Ectodermal cell (in vitro differentiated cells): Measurements from ENCODE around the gene NKG7.
A peak's percentile ranks its signal among the peaks of the same experiment; 100 is the strongest.
"Not testable (repeated sequence)": the region's sequence is repeated elsewhere in the genome, so short reads cannot be mapped to it uniquely, and the experiment has no call there.

Experiments used
- H3K27ac ChIP-seq: 2 replicates; pipeline ENCODE4 v1.7.0; 2013; ENCODE audit warnings: mild to moderate bottlenecking, low read depth, low read length; ENCODE audit not compliant: insufficient read depth, poor library complexity, severe bottlenecking
- H3K27me3 ChIP-seq: 2 replicates; pipeline ENCODE4 v1.7.0; 2013; ENCODE audit warnings: mild to moderate bottlenecking, low read length; ENCODE audit not compliant: insufficient read depth, control insufficient read depth, poor library complexity, severe bottlenecking
- H3K36me3 ChIP-seq: one replicate; pipeline ENCODE4 v1.7.0; 2013; ENCODE audit warnings: low read length; ENCODE audit not compliant: control insufficient read depth, insufficient read depth
- H3K4me1 ChIP-seq: one replicate; pipeline ENCODE4 v1.7.0; 2013; ENCODE audit warnings: low read length; ENCODE audit not compliant: control insufficient read depth, insufficient read depth
- H3K4me3 ChIP-seq: 2 replicates; pipeline ENCODE4 v1.7.0; 2013; ENCODE audit warnings: low read depth, low read length, control low read depth; ENCODE audit not compliant: insufficient read depth
- H3K9me3 ChIP-seq: 2 replicates; pipeline ENCODE4 v1.7.0; 2013; ENCODE audit warnings: mild to moderate bottlenecking, low read length, moderate library complexity; ENCODE audit not compliant: control insufficient read depth
- WGBS, 2 experiments: methylation state at CpG; one replicate each; pipeline ENCODE4 v1.1.7; 2013; ENCODE audit warnings: missing lambda C conversion rate in 2 of 2; 5-methylcytosine and 5-hydroxymethylcytosine counted together

The NKG7 gene

DNA sequence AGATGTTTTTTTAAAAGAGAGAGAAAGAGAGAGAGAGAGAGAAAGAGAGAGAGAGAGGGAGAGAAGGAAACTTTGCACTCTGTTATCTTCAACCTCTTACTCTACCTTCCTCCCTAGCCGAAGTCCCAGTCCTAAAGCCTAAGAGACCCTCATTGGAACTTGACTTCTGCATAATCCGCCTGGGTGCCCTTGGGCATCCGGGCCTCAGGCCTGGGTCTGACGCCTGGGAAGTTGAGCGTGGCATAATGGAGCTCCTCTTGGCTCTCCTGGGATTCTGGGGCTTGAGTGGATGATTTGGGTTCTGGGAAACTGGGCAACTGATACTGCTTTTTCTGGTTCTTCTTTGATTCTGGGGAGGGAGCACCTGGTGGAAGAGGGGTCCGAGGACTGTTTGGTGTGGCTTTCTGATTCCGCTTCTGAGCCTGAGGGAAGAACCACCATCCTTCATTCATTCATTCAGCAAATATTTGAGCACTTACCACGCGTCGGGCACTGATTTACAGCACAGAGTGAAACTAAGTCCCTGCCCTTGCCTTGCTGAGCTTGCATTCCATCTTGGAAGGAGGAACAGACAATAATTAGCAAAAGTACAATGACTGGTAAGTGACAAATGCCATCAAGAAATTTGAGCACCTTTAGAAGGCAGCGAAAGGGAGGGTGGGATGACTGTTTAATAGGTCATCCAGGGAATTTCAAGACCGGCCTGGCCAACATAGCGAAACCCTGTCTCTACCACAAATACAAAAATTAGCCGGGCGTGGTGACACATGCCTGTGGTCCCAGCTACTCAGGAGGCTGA lies 38.7 kb upstream of the NKG7 start:
- WGBS, 2 experiments = 92 to 93% methylated on average over 15 of the region's 15 CpGs
- Histone ChIP-seq H3K27me3 (no peaks in the 10 kb centered on the region), H3K9me3 (no peaks in the 10 kb centered on the region), H3K36me3 (no peaks in the 10 kb centered on the region), H3K4me1 (no peaks in the 10 kb centered on the region), H3K4me3 (no peak overlapping the region), H3K27ac (no peak overlapping the region)

DNA sequence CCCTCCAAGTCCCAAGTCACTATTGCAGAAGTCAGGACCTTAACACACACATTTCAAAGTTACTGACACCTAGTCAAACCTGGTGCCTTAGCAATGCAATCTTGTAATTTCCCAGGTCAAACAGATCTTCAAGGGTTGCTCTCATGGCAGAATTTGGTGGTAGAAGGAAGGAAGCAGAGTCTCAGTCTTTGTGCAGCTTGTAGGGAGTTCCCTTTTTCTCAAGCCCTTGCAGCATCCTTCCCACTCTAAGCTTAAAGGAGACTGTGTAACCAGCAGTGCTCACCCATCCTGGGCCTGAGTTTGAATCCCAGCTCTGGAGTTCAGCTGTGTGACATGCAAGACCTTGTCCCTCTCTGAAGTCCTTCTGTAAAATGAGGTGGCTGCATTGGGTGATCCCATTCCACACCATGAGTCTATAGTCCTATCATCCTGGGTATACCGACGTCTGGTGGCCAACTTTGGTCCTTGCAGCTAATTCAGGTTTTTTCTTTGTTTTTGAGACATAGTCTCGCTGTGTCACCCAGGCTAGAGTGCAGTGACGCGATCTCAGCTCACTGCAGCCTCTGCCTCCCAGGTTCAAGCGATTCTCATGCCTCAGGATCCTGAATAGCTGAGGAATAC lies 35.2 kb upstream of the NKG7 start:
- WGBS, 2 experiments = 73 to 75% methylated on average over 6 of the region's 6 CpGs
- no peaks in the 10 kb centered on the region for H3K4me1 ChIP-seq
- no peak overlapping the region for H3K27ac ChIP-seq
- H3K4me3 ChIP-seq = no peak overlapping the region
- H3K9me3 ChIP-seq = no peaks in the 10 kb centered on the region
- no peaks in the 10 kb centered on the region for H3K27me3 ChIP-seq
- peaks cover 6% of the 10 kb centered on the region for H3K36me3 ChIP-seq

DNA sequence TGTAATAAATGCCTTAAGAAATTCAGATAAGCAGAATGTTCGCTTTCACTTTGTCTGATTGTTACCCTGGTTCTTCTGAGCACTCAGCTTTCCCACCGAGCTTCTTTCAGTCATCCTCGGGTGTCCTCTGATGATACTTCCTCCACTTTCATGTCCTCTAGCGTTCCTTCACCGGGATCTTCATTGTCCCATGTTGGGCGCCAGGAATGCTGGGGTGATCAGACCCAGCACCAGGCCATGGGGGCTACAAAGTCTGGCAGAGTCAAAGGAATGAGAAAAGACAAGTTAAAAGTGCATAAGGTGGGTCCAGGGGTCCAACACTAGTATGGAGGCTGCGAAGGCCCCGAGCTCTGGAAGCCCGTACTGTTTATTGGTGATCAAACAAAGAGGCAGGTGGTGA lies 29.7 kb upstream of the NKG7 start:
- Histone ChIP-seq H3K27ac (no peak overlapping the region), H3K27me3 (no peaks in the 10 kb centered on the region), H3K36me3 (peaks cover 10% of the 10 kb centered on the region), H3K4me3 (no peak overlapping the region), H3K4me1 (no peaks in the 10 kb centered on the region), H3K9me3 (peaks cover 4% of the 10 kb centered on the region)
- WGBS, 2 experiments = 95 to 97% methylated on average over 9 of the region's 9 CpGs

DNA sequence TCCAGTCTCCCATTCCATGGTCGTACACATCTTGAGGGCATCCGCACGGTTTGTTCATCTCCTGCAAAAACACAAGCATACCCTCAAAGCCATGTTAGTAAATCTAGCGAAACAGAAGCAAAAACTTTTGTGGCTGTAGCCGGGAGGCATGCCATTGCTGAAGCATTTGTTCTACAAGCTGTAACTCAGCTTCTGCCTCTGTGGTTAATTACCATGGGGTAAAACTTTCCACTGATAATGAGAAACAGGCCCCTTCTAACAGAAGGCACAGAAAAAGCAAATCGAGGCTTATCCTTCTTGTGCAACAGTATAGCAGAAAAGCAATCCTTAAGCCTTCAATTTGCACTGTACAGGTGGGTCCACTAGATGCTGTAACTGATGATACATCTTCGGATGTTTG lies 27.5 kb upstream of the NKG7 start:
- not testable (repeated sequence) for H3K27me3 ChIP-seq, H3K4me1 ChIP-seq, H3K36me3 ChIP-seq, H3K27ac ChIP-seq, H3K4me3 ChIP-seq, H3K9me3 ChIP-seq
- 95 to 97% methylated on average over 7 of the region's 7 CpGs for WGBS, 2 experiments

DNA sequence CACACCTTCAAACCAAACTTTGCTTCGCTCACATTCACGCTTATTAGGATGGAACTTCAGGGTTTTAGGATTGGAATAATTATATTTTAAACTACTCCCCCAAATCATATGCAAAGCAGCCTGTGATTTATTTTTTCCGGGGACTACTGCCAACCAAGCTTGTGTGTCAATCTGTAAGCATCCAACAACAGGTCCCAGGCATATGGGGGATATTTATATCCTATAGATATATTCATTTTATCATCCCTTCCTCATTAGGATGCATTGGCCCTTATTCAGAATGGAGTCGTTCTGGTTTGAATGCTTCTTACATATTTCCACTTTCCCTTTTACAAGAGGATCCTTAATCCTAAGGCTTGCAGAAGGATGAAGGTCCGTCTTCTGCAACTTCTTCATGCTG lies 26.8 kb upstream of the NKG7 start:
- Histone ChIP-seq H3K36me3 (peaks cover 10% of the 10 kb centered on the region), H3K4me3 (no peak overlapping the region), H3K9me3 (peaks cover 4% of the 10 kb centered on the region), H3K4me1 (peaks cover 3% of the 10 kb centered on the region), H3K27me3 (no peaks in the 10 kb centered on the region), H3K27ac (no peak overlapping the region)
- 38 to 70% methylated on average over 1 to 3 of the region's 5 CpGs for WGBS, 2 experiments

DNA sequence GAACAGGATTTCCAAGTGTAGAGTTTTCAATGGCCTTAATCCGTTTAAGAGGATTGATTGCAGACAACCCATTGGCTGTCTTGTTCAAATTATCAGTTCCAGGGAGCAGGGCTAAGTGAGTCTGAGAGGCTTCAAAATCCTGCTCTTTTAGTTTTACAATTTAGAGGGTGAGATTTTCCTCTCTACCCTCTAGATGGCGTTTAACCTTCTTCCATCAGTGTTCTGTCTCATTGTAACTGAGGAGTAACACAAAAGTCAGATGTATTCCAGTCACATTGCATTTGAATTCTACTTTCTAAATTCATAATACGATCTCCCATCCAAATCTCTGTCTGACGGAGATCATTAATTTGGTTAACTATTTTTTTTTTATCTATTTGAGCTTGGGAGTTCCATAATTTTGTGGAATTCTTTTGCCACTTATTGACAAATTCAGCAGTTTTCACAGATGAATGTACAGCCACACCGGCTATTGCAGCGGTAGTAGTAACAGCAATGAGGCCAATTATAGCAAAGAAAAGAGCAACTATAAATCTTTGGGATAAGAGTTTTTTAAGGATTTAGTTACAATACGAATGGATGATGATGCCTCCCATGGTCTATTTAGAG lies 25.7 kb upstream of the NKG7 start:
- peaks cover 4% of the 10 kb centered on the region for H3K9me3 ChIP-seq
- WGBS, 2 experiments = 55 to 59% methylated on average over 6 to 7 of the region's 7 CpGs
- peaks cover 4% of the 10 kb centered on the region for H3K36me3 ChIP-seq
- H3K27me3 ChIP-seq = no peaks in the 10 kb centered on the region
- peaks cover 7% of the 10 kb centered on the region for H3K4me1 ChIP-seq
- no peak overlapping the region for H3K27ac ChIP-seq
- no peak overlapping the region for H3K4me3 ChIP-seq

DNA sequence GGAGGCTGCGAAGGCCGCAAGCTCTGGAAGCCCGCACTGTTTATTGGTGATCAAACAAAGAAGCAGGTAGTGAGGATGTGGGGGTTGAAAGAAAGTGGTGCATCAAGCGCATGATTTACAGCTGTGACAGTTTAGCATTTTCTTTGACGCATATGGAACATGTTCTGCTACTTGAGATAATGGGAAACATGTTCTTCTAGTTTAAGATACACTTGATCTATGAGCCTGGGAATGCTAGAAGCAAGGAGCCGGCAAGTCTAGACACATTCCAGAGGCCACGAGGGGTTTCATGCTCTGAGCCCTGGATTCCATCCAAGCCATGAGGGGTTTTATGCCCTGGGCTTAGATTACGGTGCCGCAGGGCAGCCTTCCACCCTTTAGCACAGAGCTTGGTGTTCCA lies 25.0 kb upstream of the NKG7 start:
- 94 to 95% methylated on average over 9 of the region's 9 CpGs for WGBS, 2 experiments
- H3K4me3 ChIP-seq, H3K27me3 ChIP-seq, H3K36me3 ChIP-seq, H3K27ac ChIP-seq, H3K9me3 ChIP-seq, H3K4me1 ChIP-seq: not testable (repeated sequence)

DNA sequence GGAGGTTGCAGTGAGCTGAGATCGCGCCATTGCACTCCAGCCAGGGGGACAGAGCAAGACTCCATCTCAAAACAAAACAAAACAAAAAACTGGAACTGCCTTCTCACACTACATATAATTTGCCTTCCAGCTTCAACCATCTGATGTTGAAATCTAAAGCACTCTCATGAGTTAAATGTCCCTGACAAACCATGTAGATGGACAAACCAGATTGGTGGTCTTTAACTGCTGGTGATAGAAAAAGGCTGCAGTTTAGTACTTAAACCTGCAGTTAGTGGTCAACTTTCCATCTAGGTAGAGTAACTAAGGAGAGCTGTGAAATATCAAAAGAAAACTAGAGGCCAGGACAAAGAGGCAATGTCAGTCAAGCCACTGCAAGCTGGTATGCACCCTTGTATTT lies 23.7 kb upstream of the NKG7 start:
- no peaks in the 10 kb centered on the region for H3K9me3 ChIP-seq
- H3K36me3 ChIP-seq = no peaks in the 10 kb centered on the region
- H3K4me1 ChIP-seq = peaks cover 7% of the 10 kb centered on the region
- no peaks in the 10 kb centered on the region for H3K27me3 ChIP-seq
- WGBS, 2 experiments = 91 to 100% methylated on average over 2 of the region's 2 CpGs
- no peak overlapping the region for H3K4me3 ChIP-seq
- H3K27ac ChIP-seq = no peak overlapping the region

DNA sequence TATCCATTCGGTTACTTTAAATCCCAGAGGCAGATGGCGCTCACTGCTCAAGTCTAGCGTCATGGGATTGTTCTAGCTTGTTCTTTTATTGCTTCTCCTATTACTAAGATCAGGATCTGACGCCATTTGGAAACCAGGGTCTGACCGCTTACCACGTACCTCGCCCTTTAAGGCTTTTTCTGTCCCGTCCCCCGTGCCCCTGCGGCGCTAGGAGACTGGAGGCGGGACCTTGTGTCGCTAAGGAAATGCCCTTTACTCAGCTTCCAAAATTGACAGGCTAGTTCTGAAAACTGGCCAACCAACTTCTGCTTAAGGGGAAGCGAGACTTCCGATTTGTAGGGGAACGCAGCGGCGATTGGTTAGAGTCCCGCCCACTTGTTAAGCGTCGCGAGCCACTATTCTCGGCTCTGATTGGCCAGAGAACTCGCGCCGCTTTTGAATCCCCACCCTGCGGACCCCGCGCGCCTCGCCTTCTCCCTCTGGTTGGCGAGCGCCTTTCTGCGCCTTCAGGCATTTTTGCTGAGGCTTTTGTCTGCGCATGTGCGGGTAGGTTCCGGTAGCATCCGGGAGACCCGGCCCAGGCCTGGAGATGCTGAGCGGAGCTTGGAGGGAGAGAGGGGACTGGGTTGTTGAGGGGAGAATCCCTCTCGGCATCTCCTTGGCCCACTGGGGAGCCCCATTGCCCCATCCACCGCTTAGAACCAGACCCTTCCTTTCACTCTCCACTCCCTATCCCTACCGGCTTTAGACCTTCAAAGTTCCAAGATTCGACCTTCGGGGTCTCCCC lies 21.8 kb upstream of the NKG7 start:
- peak overlapping the region; percentile 56 for H3K27ac ChIP-seq
- 2% methylated on average over 45 of the region's 45 CpGs for WGBS, 2 experiments
- H3K9me3 ChIP-seq = no peaks in the 10 kb centered on the region
- H3K27me3 ChIP-seq = no peaks in the 10 kb centered on the region
- H3K4me1 ChIP-seq = peaks cover 7% of the 10 kb centered on the region
- H3K36me3 ChIP-seq = no peaks in the 10 kb centered on the region
- peak overlapping the region; percentile 57 for H3K4me3 ChIP-seq

DNA sequence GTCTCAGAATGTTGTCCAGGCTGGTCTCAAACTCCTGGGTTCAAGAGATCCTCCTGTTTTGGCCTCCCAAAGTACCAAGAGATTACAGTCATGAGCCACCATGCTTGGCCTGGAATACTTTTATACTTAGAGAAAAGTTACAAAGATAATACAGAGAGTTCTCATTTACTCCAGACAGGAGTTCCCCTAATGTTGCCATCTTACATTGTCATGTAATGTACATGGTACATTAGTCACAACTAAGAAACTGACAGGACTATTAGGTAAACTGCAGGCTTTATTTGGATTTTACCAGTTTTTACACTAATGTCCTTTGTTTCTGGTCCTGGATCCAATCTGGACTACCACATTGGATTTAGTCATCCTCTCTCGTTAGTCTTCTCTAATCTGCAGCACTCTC lies 20.2 kb upstream of the NKG7 start:
- Histone ChIP-seq H3K9me3 (no peaks in the 10 kb centered on the region), H3K27ac (no peak overlapping the region), H3K4me1 (peaks cover 19% of the 10 kb centered on the region), H3K27me3 (no peaks in the 10 kb centered on the region), H3K36me3 (no peaks in the 10 kb centered on the region), H3K4me3 (no peak overlapping the region)
- 83% methylated on average over 1 of the region's 1 CpG; no CpG with 5 or more reads in 1 of the 2 experiments for WGBS, 2 experiments
